Measurements from ENCODE around the gene CLIP1. TPM values are rescaled to one million over a fixed set of nuclear protein-coding genes. Genes with fewer than 3 reads are reported as not detected.

The CLIP1 gene
- total and polyA plus RNA-seq, 2 of the 4 experiments (the other 2 are of a cell fraction), result 38.0 to 54.8 TPM

- H4K5ac ChIP-seq (ENCODE audit: low read depth, low read length), result no peak overlapping the region
- no peak overlapping the region for H2BK15ac ChIP-seq (ENCODE audit: low read depth, low read length)
- H3K79me1 ChIP-seq (ENCODE audit: low read depth in 1 of 2, low read length in 2 of 2), result peaks cover 10 to 28% of the 10 kb centered on the region in 2 experiments
- ATAC-seq (ENCODE audit: low read depth) (no peak), DNase-seq (no peak)
- dilution Hi-C loops (cut with HindIII; ENCODE audit: low sequenced_read_pairs, unreplicated experiment), result no loop called here
- H3K56ac ChIP-seq (ENCODE audit: extremely low read depth, insufficient read depth, low read length), result no peak overlapping the region
- no peaks in the 10 kb centered on the region for H3K9me3 ChIP-seq (ENCODE audit: control insufficient read depth, insufficient read depth, low read length)
- H3K14ac ChIP-seq (replicated peaks; ENCODE audit: low read depth, low read length), result no peak overlapping the region
- H3K4me2 ChIP-seq (ENCODE audit: low read depth, low read length), result no peak overlapping the region
- H3K4me1 ChIP-seq (ENCODE audit: control insufficient read depth, insufficient read depth, low read length), result peaks cover 11% of the 10 kb centered on the region
- no peak overlapping the region for H3K18ac ChIP-seq (ENCODE audit: low read depth, low read length)
- POLR2A ChIA-PET (ENCODE audit: unreplicated experiment), result no interaction called here
- H2BK20ac ChIP-seq (ENCODE audit: low read depth, low read length), result no peak overlapping the region
- no peak overlapping the region for H2BK120ac ChIP-seq (ENCODE audit: low read depth, low read length)
- CTCF ChIA-PET, result interaction anchor here (1.1 kb wide), 1 partner anchor 7 kb away, joined by 3 read pairs; no protein-coding TSS in a partner anchor
- no peaks in the 10 kb centered on the region for H3K27me3 ChIP-seq (ENCODE audit: control insufficient read depth, insufficient read depth, low read length)
- no CpG with 5 or more reads among the region's 5 CpGs for WGBS, 2 experiments (ENCODE audit: extremely low coverage in 2 of 2, insufficient read length in 1 of 2)
- H3K4me3 ChIP-seq (ENCODE audit: insufficient read depth, low read depth, low read length), result no peak overlapping the region
- H3K27ac ChIP-seq (ENCODE audit: insufficient read depth, low read length), result no peak overlapping the region
- no peak overlapping the region for H3K23ac ChIP-seq (ENCODE audit: low read depth, low read length)
- in situ Hi-C loops (cut with MboI; ENCODE audit: low sequenced_read_pairs), result no loop called here
- no peak overlapping the region for H2AFZ ChIP-seq (replicated peaks; ENCODE audit: low read length, poor library complexity)
- H3K9ac ChIP-seq (ENCODE audit: low read depth, low read length), result no peak overlapping the region
- no peak overlapping the region for H4K8ac ChIP-seq (ENCODE audit: low read depth in 2 of 2, low read length in 2 of 2)
- intact Hi-C loops (cut with micrococcal nuclease), result no loop called here
- H3K9me1 ChIP-seq (ENCODE audit: insufficient read depth, low read length), result peaks cover 10% of the 10 kb centered on the region
- no peak for TF ChIP-seq SMC3 (IDR thresholded peaks at IDR 0.05; ENCODE audit: low read depth, low read length)
- no peak for TF ChIP-seq RCOR1 (IDR thresholded peaks at IDR 0.05; ENCODE audit: insufficient replicate concordance, low read length)
- TF ChIP-seq CHD1 (IDR thresholded peaks at IDR 0.05; ENCODE audit: low read depth, low read length), result no peak
- TF ChIP-seq POLR2A (IDR thresholded peaks at IDR 0.05; ENCODE audit: low read depth, low read length), result no peak
- no peak for TF ChIP-seq MAFK (IDR thresholded peaks at IDR 0.05; ENCODE audit: low read depth, low read length)
- TF ChIP-seq CTCF (conservative IDR thresholded peaks at IDR 0.05; ENCODE audit: low read depth, low read length), result no peak
- TF ChIP-seq RFX5 (IDR thresholded peaks at IDR 0.05; ENCODE audit: low read depth, low read length), result no peak
- TF ChIP-seq NFE2L2 (IDR thresholded peaks at IDR 0.05; ENCODE audit: low read depth, low read length), result no peak
- no peak for TF ChIP-seq RAD21 (IDR thresholded peaks at IDR 0.05; ENCODE audit: low read length)
- TF ChIP-seq BHLHE40 (IDR thresholded peaks at IDR 0.05; ENCODE audit: low read depth, low read length), result no peak
- TF ChIP-seq FOS (IDR thresholded peaks at IDR 0.05; ENCODE audit: low read depth, low read length), result no peak
- no peak for TF ChIP-seq CEBPB (IDR thresholded peaks at IDR 0.05; ENCODE audit: low read depth, low read length)
- TF ChIP-seq MAZ (IDR thresholded peaks at IDR 0.05; ENCODE audit: borderline replicate concordance, low read depth, low read length), result no peak
- TF ChIP-seq, protein P1, sequence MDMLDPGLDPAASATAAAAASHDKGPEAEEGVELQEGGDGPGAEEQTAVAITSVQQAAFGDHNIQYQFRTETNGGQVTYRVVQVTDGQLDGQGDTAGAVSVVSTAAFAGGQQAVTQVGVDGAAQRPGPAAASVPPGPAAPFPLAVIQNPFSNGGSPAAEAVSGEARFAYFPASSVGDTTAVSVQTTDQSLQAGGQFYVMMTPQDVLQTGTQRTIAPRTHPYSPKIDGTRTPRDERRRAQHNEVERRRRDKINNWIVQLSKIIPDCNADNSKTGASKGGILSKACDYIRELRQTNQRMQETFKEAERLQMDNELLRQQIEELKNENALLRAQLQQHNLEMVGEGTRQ (IDR thresholded peaks at IDR 0.05; ENCODE audit: low read depth, low read length), result no peak
- TF ChIP-seq, protein P2, sequence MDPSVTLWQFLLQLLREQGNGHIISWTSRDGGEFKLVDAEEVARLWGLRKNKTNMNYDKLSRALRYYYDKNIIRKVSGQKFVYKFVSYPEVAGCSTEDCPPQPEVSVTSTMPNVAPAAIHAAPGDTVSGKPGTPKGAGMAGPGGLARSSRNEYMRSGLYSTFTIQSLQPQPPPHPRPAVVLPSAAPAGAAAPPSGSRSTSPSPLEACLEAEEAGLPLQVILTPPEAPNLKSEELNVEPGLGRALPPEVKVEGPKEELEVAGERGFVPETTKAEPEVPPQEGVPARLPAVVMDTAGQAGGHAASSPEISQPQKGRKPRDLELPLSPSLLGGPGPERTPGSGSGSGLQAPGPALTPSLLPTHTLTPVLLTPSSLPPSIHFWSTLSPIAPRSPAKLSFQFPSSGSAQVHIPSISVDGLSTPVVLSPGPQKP (IDR thresholded peaks at IDR 0.05; ENCODE audit: borderline replicate concordance, low read depth, low read length), result no peak
- no peak for TF ChIP-seq MXI1 (IDR thresholded peaks at IDR 0.05; ENCODE audit: borderline replicate concordance, low read depth, low read length)
- no peak overlapping the region for H2AK9ac ChIP-seq (replicated peaks; ENCODE audit: low read depth, low read length, poor library complexity)
- no peaks in the 10 kb centered on the region for H4K20me1 ChIP-seq (ENCODE audit: insufficient read depth, low read length)
- no peak overlapping the region for H3K4ac ChIP-seq (ENCODE audit: low read depth, low read length)
- BruUV-seq (replicated peaks), result no TSS peak
- H2AK5ac ChIP-seq (ENCODE audit: low read depth, low read length), result no peak overlapping the region
- H3K36me3 ChIP-seq (ENCODE audit: control insufficient read depth, insufficient read depth, low read length), result peaks cover 25% of the 10 kb centered on the region
- no peak overlapping the region for H2BK5ac ChIP-seq (ENCODE audit: low read depth, low read length, poor library complexity, severe bottlenecking)
- H4K91ac ChIP-seq (ENCODE audit: insufficient read depth, low read depth, low read length), result no peak overlapping the region
Observed at GRCh38 chr12:122311696-122312095, 110.8 kb downstream of the CLIP1 start.

All from IMR-90 (cell line).